Left ventricle myocardium superior (tissue), 1 donor: Measurements from ENCODE around the gene PKD1. TPM values are rescaled to one million over a fixed set of nuclear protein-coding genes. Genes with fewer than 3 reads are reported as not detected.

ENCODE experiments used
- ATAC-seq: fragments of 200-7000 bp; cut with Tn5 transposase; one replicate; pipeline ENCODE4 v1.9.1; 2020; ENCODE audit warnings: mild to moderate bottlenecking, moderate library complexity
- DNase-seq: peaks from one replicate; pipeline ENCODE4 v3.0.0-alpha.2; 2020
- intact Hi-C: fragments of 100-400 bp; cut with micrococcal nuclease; formaldehyde crosslinking; loops from one replicate; pipeline ENCODE4 v1.11.0; 2022
- microRNA-seq: library from miRNA; unstranded; fragments of <30 nt; microRNA quantifications from one replicate; pipeline ENCODE4 v1.2.0, GENCODE V29; 2020; ENCODE audit warnings: borderline number of aligned reads
- total RNA-seq: library from RNA; stranded (reverse); fragmentation: NEBNext Ultra II Directional; extraction: Animal tissue kit (Norgen Biotek cat#: 25700); gene quantifications from one replicate; pipeline ENCODE4 v1.2.1, GENCODE V29; 2021
- donor health status: DM: no; HTN: yes; CAD: no; lungs with severe emphysema.

The PKD1 gene
- total RNA-seq, 1 donor from 2014 or later: 92.9 TPM

- DNase-seq (no peak), ATAC-seq (no peak)
- intact Hi-C loops: no loop called here
Observed at GRCh38 chr16:2046893-2047329, 88.8 kb downstream of the PKD1 start.

GRCh38 chr16:2045965-2046892 is 89.5 kb downstream of the PKD1 start:
- intact Hi-C loops: no loop called here
- DNase-seq (no peak), ATAC-seq (no peak)

GRCh38 chr16:2044541-2044940 is 91.2 kb downstream of the PKD1 start:
- peak; percentile 49 for DNase-seq
- no peak for ATAC-seq
- intact Hi-C loops: no loop called here

DNA sequence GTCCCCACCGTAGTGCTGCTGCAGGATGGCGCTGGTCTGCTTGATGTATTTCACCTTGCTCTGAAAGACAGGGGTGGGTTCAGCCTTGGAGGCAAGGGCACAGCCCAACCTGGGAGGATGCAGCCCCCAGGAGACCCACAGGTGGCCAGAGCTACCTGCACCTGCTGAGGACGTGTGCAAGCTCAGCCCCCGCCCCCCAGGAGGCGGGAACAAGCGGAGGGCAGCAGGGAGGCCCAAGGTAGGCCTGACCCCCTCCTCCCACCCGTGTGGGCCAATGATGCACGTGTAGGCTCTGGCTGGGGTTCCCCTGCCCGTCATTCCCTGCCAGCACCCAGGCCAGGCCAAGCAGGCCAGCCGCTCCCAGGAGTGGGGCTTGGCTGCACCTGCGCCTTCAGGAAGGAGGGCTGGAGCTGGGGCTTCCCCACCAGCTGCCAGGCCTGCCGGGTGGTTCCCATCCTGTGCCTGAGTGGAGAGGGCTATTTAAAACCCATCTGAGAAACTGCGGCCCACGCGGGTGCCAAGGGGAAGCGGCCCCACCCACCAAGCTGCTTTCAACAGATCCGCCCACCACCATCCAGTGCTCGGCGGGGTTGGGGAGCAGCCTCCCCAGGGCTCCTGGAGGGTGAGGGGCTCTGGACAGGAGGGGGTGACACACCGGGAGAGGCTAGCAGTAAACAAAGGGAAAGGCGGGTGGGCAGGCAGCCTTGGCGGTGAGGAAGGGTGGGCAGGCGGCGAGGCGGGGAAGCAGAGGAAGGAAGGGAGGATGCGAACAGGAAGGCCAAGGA is 91.8 kb downstream of the PKD1 start:
- intact Hi-C loops: no loop called here
- ATAC-seq: peak; percentile 0
- peak; percentile 76 for DNase-seq

DNA sequence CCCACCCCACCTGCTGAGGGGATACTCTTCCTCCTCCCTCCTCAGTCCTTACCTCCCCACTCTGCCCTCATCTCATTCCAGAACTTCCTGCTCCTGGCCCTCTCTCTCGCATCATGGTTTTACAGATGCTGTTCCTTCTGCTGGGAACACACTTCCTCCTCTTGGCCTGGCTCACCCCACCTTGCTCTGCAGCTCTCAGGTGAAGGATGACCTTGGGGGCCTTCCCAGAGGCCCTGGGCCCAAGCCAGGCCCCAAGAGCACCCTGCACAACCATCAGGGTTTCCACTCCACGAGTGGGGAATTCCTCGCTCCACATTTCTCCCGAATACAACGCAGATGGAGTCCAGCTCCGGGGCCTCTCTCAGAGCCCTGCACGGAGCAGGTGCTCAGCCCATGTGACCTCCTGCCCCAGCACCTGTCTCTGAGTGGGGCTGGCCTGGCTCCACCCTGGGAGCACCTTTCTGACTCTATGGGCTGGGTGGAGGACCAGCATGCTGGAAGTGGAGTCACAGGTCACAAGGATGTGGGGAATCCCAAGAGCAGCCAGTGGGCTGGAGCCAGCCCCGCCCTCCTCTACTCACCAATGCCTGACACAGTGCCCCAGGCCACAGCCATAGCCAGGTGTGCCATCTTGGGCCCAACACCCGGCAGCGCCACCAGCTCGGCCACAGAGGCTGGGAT is 92.6 kb downstream of the PKD1 start:
- intact Hi-C loops: no loop called here
- ATAC-seq (no peak), DNase-seq (no peak)

- ATAC-seq: peak; percentile 64
- intact Hi-C loops: no loop called here
Observed at GRCh38 chr16:2042171-2042985, 93.3 kb downstream of the PKD1 start.

GRCh38 chr16:2040787-2041522 is 94.7 kb downstream of the PKD1 start:
- peak; percentile 1 for ATAC-seq

More at GRCh38 chr16:2042171-2042985, 93.3 kb downstream of the PKD1 start:
- DNase-seq: peak; percentile 85

GRCh38 chr16:2040041-2040786 is 95.5 kb downstream of the PKD1 start:
- ATAC-seq (peak; percentile 0), DNase-seq (peak; percentile 64)
- intact Hi-C loops: no loop called here

More at GRCh38 chr16:2040787-2041522, 94.7 kb downstream of the PKD1 start:
- DNase-seq: peak; percentile 62
- intact Hi-C loops: no loop called here

- ATAC-seq (peak; percentile 65), DNase-seq (peak; percentile 93)
- intact Hi-C loops: no loop called here
Observed at GRCh38 chr16:2039274-2040031, 96.2 kb downstream of the PKD1 start.

Small RNA genes lying within 50 kb of the gene (microRNA-seq; reads per million reads assigned to microRNA genes)
- gene MIR1225 (not detected), gene MIR3180-5 (not detected), gene MIR4516 (not detected), gene MIR6511B1 (not detected)

Other genes with a start within 250 kb of the PKD1 start
- not detected for gene HS3ST6, start 217.5 kb downstream of the PKD1 start, total RNA-seq
- 25.9 TPM for gene MSRB1, start 192.7 kb downstream of the PKD1 start, total RNA-seq
- gene RPL3L, start 181.2 kb downstream of the PKD1 start, total RNA-seq: 315 TPM
- gene NDUFB10, start 176.4 kb downstream of the PKD1 start, total RNA-seq: 769 TPM
- gene RPS2, start 171.1 kb downstream of the PKD1 start, total RNA-seq: 788 TPM
- not detected for gene RNF151, start 169.0 kb downstream of the PKD1 start, total RNA-seq
- 24.4 TPM for gene TBL3, start 163.8 kb downstream of the PKD1 start, total RNA-seq
- gene NOXO1, start 154.4 kb downstream of the PKD1 start, total RNA-seq: not detected
- 32.2 TPM for gene GFER, start 151.7 kb downstream of the PKD1 start, total RNA-seq
- 1.0 TPM for gene SYNGR3, start 145.9 kb downstream of the PKD1 start, total RNA-seq
- 16.0 TPM for gene ZNF598, start 126.1 kb downstream of the PKD1 start, total RNA-seq
- gene NPW, start 116.1 kb downstream of the PKD1 start, total RNA-seq: not detected
- 235 TPM for gene NHERF2, start 109.0 kb downstream of the PKD1 start, total RNA-seq
- gene NTHL1, start 88.1 kb downstream of the PKD1 start, total RNA-seq: 22.7 TPM
- 83.0 TPM for gene TSC2, start 87.9 kb downstream of the PKD1 start, total RNA-seq
- gene RAB26, start 12.7 kb upstream of the PKD1 start, total RNA-seq: 1.7 TPM
- gene TRAF7, start 19.9 kb upstream of the PKD1 start, total RNA-seq: 21.4 TPM
- gene CASKIN1, start 60.7 kb upstream of the PKD1 start, total RNA-seq: 9.2 TPM
- 29.9 TPM for gene MLST8, start 69.6 kb upstream of the PKD1 start, total RNA-seq
- 10.0 TPM for gene BRICD5, start 75.0 kb upstream of the PKD1 start, total RNA-seq
- gene PGP, start 78.9 kb upstream of the PKD1 start, total RNA-seq: 42.4 TPM
- 14.2 TPM for gene E4F1, start 87.7 kb upstream of the PKD1 start, total RNA-seq
- gene DNASE1L2, start 100.5 kb upstream of the PKD1 start, total RNA-seq: 0.47 TPM
- 225 TPM for gene ECI1, start 115.7 kb upstream of the PKD1 start, total RNA-seq
- 113 TPM for gene RNPS1, start 132.2 kb upstream of the PKD1 start, total RNA-seq
- 7.7 TPM for gene ABCA3, start 204.8 kb upstream of the PKD1 start, total RNA-seq